ENCODE data around the gene ATP8A2.

DNA sequence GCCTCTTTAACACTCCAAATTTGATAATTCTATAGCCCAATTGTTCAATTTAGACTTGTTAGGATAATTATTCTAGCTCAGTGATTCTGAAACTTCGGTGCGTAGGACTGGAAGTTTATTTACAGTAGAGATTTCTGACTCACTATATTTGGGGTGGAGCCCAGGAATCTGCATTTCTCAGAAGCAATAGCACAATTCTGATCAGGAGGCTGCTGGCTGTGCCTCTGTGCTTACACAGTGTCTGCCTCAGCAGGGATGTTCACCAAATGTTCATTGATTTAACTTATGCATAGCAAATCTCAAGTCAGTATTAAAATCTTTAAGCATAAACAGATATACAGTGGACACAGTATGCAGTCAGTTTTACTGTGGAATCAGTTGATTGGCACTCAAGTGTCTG, 45.8 kb downstream of the ATP8A2 start:
- TF ChIP-seq, protein P1, sequence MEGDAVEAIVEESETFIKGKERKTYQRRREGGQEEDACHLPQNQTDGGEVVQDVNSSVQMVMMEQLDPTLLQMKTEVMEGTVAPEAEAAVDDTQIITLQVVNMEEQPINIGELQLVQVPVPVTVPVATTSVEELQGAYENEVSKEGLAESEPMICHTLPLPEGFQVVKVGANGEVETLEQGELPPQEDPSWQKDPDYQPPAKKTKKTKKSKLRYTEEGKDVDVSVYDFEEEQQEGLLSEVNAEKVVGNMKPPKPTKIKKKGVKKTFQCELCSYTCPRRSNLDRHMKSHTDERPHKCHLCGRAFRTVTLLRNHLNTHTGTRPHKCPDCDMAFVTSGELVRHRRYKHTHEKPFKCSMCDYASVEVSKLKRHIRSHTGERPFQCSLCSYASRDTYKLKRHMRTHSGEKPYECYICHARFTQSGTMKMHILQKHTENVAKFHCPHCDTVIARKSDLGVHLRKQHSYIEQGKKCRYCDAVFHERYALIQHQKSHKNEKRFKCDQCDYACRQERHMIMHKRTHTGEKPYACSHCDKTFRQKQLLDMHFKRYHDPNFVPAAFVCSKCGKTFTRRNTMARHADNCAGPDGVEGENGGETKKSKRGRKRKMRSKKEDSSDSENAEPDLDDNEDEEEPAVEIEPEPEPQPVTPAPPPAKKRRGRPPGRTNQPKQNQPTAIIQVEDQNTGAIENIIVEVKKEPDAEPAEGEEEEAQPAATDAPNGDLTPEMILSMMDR (conservative IDR thresholded peaks at IDR 0.05) = no peak
- no peak for TF ChIP-seq EZH2 (IDR thresholded peaks at IDR 0.05; ENCODE audit: low read depth)
